Mononuclear cell (primary cell): ENCODE data around the gene COQ5. TPM values are rescaled to one million over a fixed set of nuclear protein-coding genes. Genes with fewer than 3 reads are reported as not detected.

ENCODE experiments used
- H3K27me3 ChIP-seq: 2 replicates; pipeline ENCODE4 v1.6.0; 2011; ENCODE audit warnings: low read length, control low read depth; ENCODE audit not compliant: insufficient read depth
- H3K4me1 ChIP-seq: 2 replicates; pipeline ENCODE4 v1.5.1; 2011; ENCODE audit warnings: mild to moderate bottlenecking, low read length, control low read depth; ENCODE audit not compliant: insufficient read depth
- H3K4me3 ChIP-seq: 2 replicates; pipeline ENCODE4 v1.5.1; 2011; ENCODE audit warnings: mild to moderate bottlenecking, low read length, moderate library complexity
- H3K9me3 ChIP-seq: 2 replicates; pipeline ENCODE4 v1.5.1; 2011; ENCODE audit warnings: low read depth, mild to moderate bottlenecking, control low read depth, low read length
- total RNA-seq: library from RNA; depleted of rRNA; stranded (reverse); fragments of >200 nt; gene quantifications from one replicate; pipeline ENCODE4 v1.2.3, GENCODE V29; 2012

COQ5 gene
- total RNA-seq, 1 donor, result 4.5 TPM

GRCh38 chr12:120460157-120460556 lies 68.8 kb downstream of the COQ5 start:
- Histone ChIP-seq H3K27me3 (no peaks in the 10 kb centered on the region), H3K9me3 (no peaks in the 10 kb centered on the region), H3K4me1 (no peaks in the 10 kb centered on the region), H3K4me3 (no peak overlapping the region)

- Histone ChIP-seq H3K4me1 (no peaks in the 10 kb centered on the region), H3K9me3 (no peaks in the 10 kb centered on the region), H3K27me3 (no peaks in the 10 kb centered on the region), H3K4me3 (no peak overlapping the region)
Measured at GRCh38 chr12:120457133-120457532, 71.8 kb downstream of the COQ5 start.

GRCh38 chr12:120455302-120455701 lies 73.7 kb downstream of the COQ5 start:
- Histone ChIP-seq H3K27me3 (no peaks in the 10 kb centered on the region), H3K4me3 (no peak overlapping the region)

GRCh38 chr12:120453977-120454376 lies 75.0 kb downstream of the COQ5 start:
- Histone ChIP-seq H3K27me3 (no peaks in the 10 kb centered on the region), H3K9me3 (no peaks in the 10 kb centered on the region), H3K4me3 (no peak overlapping the region), H3K4me1 (no peaks in the 10 kb centered on the region)

More at GRCh38 chr12:120455302-120455701, 73.7 kb downstream of the COQ5 start:
- no peaks in the 10 kb centered on the region for H3K4me1 ChIP-seq
- no peaks in the 10 kb centered on the region for H3K9me3 ChIP-seq

Other genes with a start within 250 kb of the COQ5 start
- gene RNU4-2, start 237.3 kb downstream of the COQ5 start, total RNA-seq, result under 0.01 TPM
- under 0.01 TPM for gene RNU4-1, start 235.9 kb downstream of the COQ5 start, total RNA-seq
- 0.10 TPM for gene SIRT4, start 226.8 kb downstream of the COQ5 start, total RNA-seq
- 0.31 TPM for gene PLA2G1B, start 201.4 kb downstream of the COQ5 start, total RNA-seq
- not detected for gene MSI1, start 160.0 kb downstream of the COQ5 start, total RNA-seq
- 138 TPM for gene COX6A1, start 91.0 kb downstream of the COQ5 start, total RNA-seq
- gene TRIAP1, start 82.8 kb downstream of the COQ5 start, total RNA-seq, result 25.6 TPM
- 11.0 TPM for gene GATC, start 82.7 kb downstream of the COQ5 start, total RNA-seq
- 84.7 TPM for gene SRSF9, start 59.4 kb downstream of the COQ5 start, total RNA-seq
- 34.0 TPM for gene DYNLL1, start 33.0 kb downstream of the COQ5 start, total RNA-seq
- gene RNF10, start 5.2 kb upstream of the COQ5 start, total RNA-seq, result 218 TPM
- gene POP5, start 52.2 kb upstream of the COQ5 start, total RNA-seq, result 12.7 TPM
- not detected for gene CABP1, start 111.5 kb upstream of the COQ5 start, total RNA-seq
- 11.5 TPM for gene MLEC, start 158.0 kb upstream of the COQ5 start, total RNA-seq
- 5.6 TPM for gene UNC119B, start 181.3 kb upstream of the COQ5 start, total RNA-seq
- 6.6 TPM for gene ACADS, start 196.7 kb upstream of the COQ5 start, total RNA-seq